GM18868 (cell line): ENCODE measurements around the gene LMCD1.

ENCODE experiments used
- ATAC-seq: cut with Tn5 transposase; IDR thresholded peaks from one replicate; pipeline ENCODE4 v1.9.1; 2021; ENCODE audit warnings: mild to moderate bottlenecking, moderate library complexity; ENCODE audit not compliant: unreplicated experiment

The LMCD1 gene

GRCh38 chr3:8556473-8556869, 54.8 kb downstream of the LMCD1 start:
- no peak for ATAC-seq

GRCh38 chr3:8557298-8557697, 55.7 kb downstream of the LMCD1 start:
- no peak for ATAC-seq

- no peak for ATAC-seq
These were observed 57.0 kb downstream of the LMCD1 start for GRCh38 chr3:8558645-8559044.

GRCh38 chr3:8559351-8559750, 57.7 kb downstream of the LMCD1 start:
- no peak for ATAC-seq

GRCh38 chr3:8560366-8561007, 58.9 kb downstream of the LMCD1 start:
- ATAC-seq: no peak

GRCh38 chr3:8561370-8561769, 59.7 kb downstream of the LMCD1 start:
- ATAC-seq: no peak

- no peak for ATAC-seq
These were observed 60.5 kb downstream of the LMCD1 start for GRCh38 chr3:8562081-8562595.

- no peak for ATAC-seq
These were observed 61.5 kb downstream of the LMCD1 start for GRCh38 chr3:8563146-8563545.

- no peak for ATAC-seq
These were observed 62.0 kb downstream of the LMCD1 start for GRCh38 chr3:8563597-8563996.

GRCh38 chr3:8565376-8565775, 63.8 kb downstream of the LMCD1 start:
- no peak for ATAC-seq

- no peak for ATAC-seq
These were observed 66.4 kb downstream of the LMCD1 start for GRCh38 chr3:8567784-8568575.

GRCh38 chr3:8571256-8571655, 69.6 kb downstream of the LMCD1 start:
- ATAC-seq: no peak

GRCh38 chr3:8573342-8573926, 71.8 kb downstream of the LMCD1 start:
- ATAC-seq: no peak

GRCh38 chr3:8574040-8574669, 72.5 kb downstream of the LMCD1 start:
- ATAC-seq: no peak

GRCh38 chr3:8574670-8575322, 73.2 kb downstream of the LMCD1 start:
- no peak for ATAC-seq

- ATAC-seq: no peak
These were observed 73.9 kb downstream of the LMCD1 start for GRCh38 chr3:8575364-8576104.

GRCh38 chr3:8576436-8576835, 74.8 kb downstream of the LMCD1 start:
- ATAC-seq: no peak

GRCh38 chr3:8576841-8577571, 75.4 kb downstream of the LMCD1 start:
- no peak for ATAC-seq

GRCh38 chr3:8578282-8578681, 76.7 kb downstream of the LMCD1 start:
- ATAC-seq: peak; percentile 33

- peak; percentile 97 for ATAC-seq
These were observed 77.5 kb downstream of the LMCD1 start for GRCh38 chr3:8579096-8579495.
